ENCODE results near the gene CRYBB3. TPM values are rescaled to one million over a fixed set of nuclear protein-coding genes. Genes with fewer than 3 reads are reported as not detected.

CRYBB3 gene
- total and polyA plus RNA-seq, 9 of the 15 experiments (the other 6 are each of a cell fraction or from before 2014, with no cell fraction given) = not detected

- Histone ChIP-seq H3K9me1 (ENCODE audit: control insufficient read depth, insufficient read depth, low read length) (no peaks in the 10 kb centered on the region), H3K36me3 (ENCODE audit: control insufficient read depth, insufficient read depth, low read length) (no peaks in the 10 kb centered on the region), H3K4me1 (replicated peaks in 1 of 2; ENCODE audit: control insufficient read depth in 2 of 2, insufficient read depth in 2 of 2, low read length in 2 of 2) (no peaks in the 10 kb centered on the region), H3K79me2 (ENCODE audit: control insufficient read depth, insufficient read depth, low read length) (no peaks in the 10 kb centered on the region), H2AFZ (ENCODE audit: low read depth, low read length) (no peak overlapping the region), H3K9me3 (replicated peaks; ENCODE audit: control insufficient read depth, insufficient read depth, low read depth, low read length) (no peaks in the 10 kb centered on the region), H3K4me2 (ENCODE audit: insufficient read depth, low read length) (no peak overlapping the region), H4K20me1 (replicated peaks; ENCODE audit: control insufficient read depth, insufficient read depth, low read length) (no peaks in the 10 kb centered on the region), H3K4me3 (no peak overlapping the region), H3K27me3 (ENCODE audit: control insufficient read depth in 2 of 2, insufficient read depth in 2 of 2, low read length in 2 of 2) (peaks cover 0 to 22% of the 10 kb centered on the region in 2 experiments; a peak in 2 of 5 replicates), H3K27ac (ENCODE audit: extremely low read depth, low read depth, low read length) (no peak overlapping the region), H3K9ac (ENCODE audit: insufficient read depth in 1 of 2, low read depth in 2 of 2, low read length in 2 of 2) (no peak overlapping the region)
- intact Hi-C loops (cut with micrococcal nuclease) (no loop called here), in situ Hi-C loops (cut with MboI) (no loop called here)
- 1% methylated on average over 11 of the region's 12 CpGs for WGBS (ENCODE audit: insufficient coverage, low coverage, missing lambda C conversion rate)
- TF ChIP-seq ZNF830 (CRISPR knock-in tag; IDR thresholded peaks at IDR 0.05) (no peak), NUFIP1 (IDR thresholded peaks at IDR 0.05; ENCODE audit: partially characterized antibody) (no peak), ZFP91 (CRISPR knock-in tag; IDR thresholded peaks at IDR 0.05) (no peak), FOXP1 (CRISPR knock-in tag; IDR thresholded peaks at IDR 0.05) (no peak), CEBPZ (IDR thresholded peaks at IDR 0.05; ENCODE audit: borderline replicate concordance, low read depth, low read length) (no peak), VEZF1 (CRISPR knock-in tag; IDR thresholded peaks at IDR 0.05) (no peak), SAFB2 (IDR thresholded peaks at IDR 0.05; ENCODE audit: borderline replicate concordance, low read depth, low read length, severe bottlenecking) (no peak), ZBTB9 (CRISPR knock-in tag; IDR thresholded peaks at IDR 0.05) (no peak)
- DNase-seq (ENCODE audit: extremely low read depth in 1 of 4, low spot score in 3 of 4) (no peak), ATAC-seq (no peak), FAIRE-seq (no peak)
- CTCF ChIA-PET (ENCODE audit: low intra/inter-chr PET ratio) = no interaction called here
- POLR2A ChIA-PET = no interaction called here
- no TSS peak for BruUV-seq (replicated peaks)
These were observed 15.6 kb upstream of the CRYBB3 start for GRCh38 chr22:25183949-25184619.

All from K562 (cell line).